GM23338 (cell line): ENCODE results near the gene ING5. TPM values are rescaled to one million over a fixed set of nuclear protein-coding genes. Genes with fewer than 3 reads are reported as not detected.

Experiments
- ATAC-seq: fragments of 200-7000 bp; cut with Tn5 transposase; 3 replicates; pipeline ENCODE4 v1.9.1; 2020
- DNase-seq: peaks from one replicate; pipeline ENCODE4 v3.0.0-alpha.2; 2015; ENCODE audit warnings: low spot score
- H2AFZ ChIP-seq: fragments of 200-600 bp; sonication (generic); 2 replicates; pipeline ENCODE4 v1.8.0; 2016; ENCODE audit warnings: antibody characterized with exemption, mild to moderate bottlenecking, moderate library complexity
- H3F3A ChIP-seq: fragments of 200-600 bp; sonication (generic); replicated peaks from 2 replicates; pipeline ENCODE4 v1.8.0; 2017; ENCODE audit warnings: antibody characterized with exemption, mixed run types, low read depth
- H3K27ac ChIP-seq: fragments of 200-600 bp; sonication (generic); 2 replicates; pipeline ENCODE4 v1.6.1; 2016; ENCODE audit warnings: low read depth
- H3K27me3 ChIP-seq: fragments of 200-600 bp; sonication (generic); 2 replicates; pipeline ENCODE4 v1.8.0; 2016; ENCODE audit warnings: mild to moderate bottlenecking, mixed run types, moderate library complexity; ENCODE audit not compliant: insufficient read depth
- H3K36me3 ChIP-seq: fragments of 200-600 bp; sonication (generic); 2 replicates; pipeline ENCODE4 v1.8.0; 2016; ENCODE audit warnings: mild to moderate bottlenecking; ENCODE audit not compliant: insufficient read depth
- H3K4me1 ChIP-seq: fragments of 200-600 bp; sonication (generic); 2 replicates; pipeline ENCODE4 v1.8.0; 2016; ENCODE audit warnings: mild to moderate bottlenecking, moderate library complexity; ENCODE audit not compliant: insufficient read depth
- H3K4me2 ChIP-seq: fragments of 200-600 bp; sonication (generic); 2 replicates; pipeline ENCODE4 v1.7.1; 2017; ENCODE audit warnings: mixed run types
- H3K4me3 ChIP-seq: fragments of 200-600 bp; sonication (generic); 2 replicates; pipeline ENCODE4 v1.6.1; 2016; ENCODE audit warnings: mixed run types
- H3K79me2 ChIP-seq: fragments of 200-600 bp; sonication (generic); replicated peaks from 2 replicates; pipeline ENCODE4 v1.8.0; 2017; ENCODE audit warnings: mild to moderate bottlenecking; ENCODE audit not compliant: insufficient read depth
- H3K9me2 ChIP-seq: fragments of 200-600 bp; sonication (generic); 2 replicates; pipeline ENCODE4 v1.8.0; 2017; ENCODE audit not compliant: insufficient read depth
- H4K20me1 ChIP-seq: fragments of 200-600 bp; sonication (generic); replicated peaks from 2 replicates; pipeline ENCODE4 v1.8.0; 2017; ENCODE audit warnings: mild to moderate bottlenecking; ENCODE audit not compliant: insufficient read depth
- H3K27ac Mint-ChIP-seq: 2 replicates; pipeline ENCODE4 v1.8.0; 2020; ENCODE audit warnings: inconsistent platforms, mild to moderate bottlenecking, moderate library complexity, mixed read lengths
- H3K27me3 Mint-ChIP-seq: 3 replicates; pipeline ENCODE4 v1.8.0; 2022; ENCODE audit warnings: low read depth, mild to moderate bottlenecking, moderate library complexity, mixed read lengths, inconsistent platforms; ENCODE audit not compliant: insufficient read depth, poor library complexity
- H3K36me3 Mint-ChIP-seq: 3 replicates; pipeline ENCODE4 v1.8.0; 2021; ENCODE audit warnings: low read depth, mild to moderate bottlenecking, inconsistent platforms, moderate library complexity, mixed read lengths
- H3K4me1 Mint-ChIP-seq: 3 replicates; pipeline ENCODE4 v1.8.0; 2020; ENCODE audit warnings: mild to moderate bottlenecking, inconsistent platforms, mixed read lengths
- H3K4me3 Mint-ChIP-seq: 3 replicates; pipeline ENCODE4 v1.8.0; 2021; ENCODE audit warnings: moderate library complexity, mild to moderate bottlenecking, inconsistent platforms, mixed read lengths
- H3K9me3 Mint-ChIP-seq: 3 replicates; pipeline ENCODE4 v1.8.0; 2020; ENCODE audit warnings: moderate library complexity, mild to moderate bottlenecking, inconsistent platforms, mixed read lengths
- CREB1 ChIP-seq: fragments of 250-450 bp; sonication (Bioruptor Pico); IDR thresholded peaks from 2 replicates; pipeline ENCODE4 v1.5.0; 2020; ENCODE audit warnings: low read depth, mild to moderate bottlenecking, moderate library complexity
- CTCF ChIP-seq, 2 experiments: fragments of 200-600 bp in 1 of 2; sonication (generic) in 1 of 2; conservative IDR thresholded peaks; 2 replicates each; pipeline versions ENCODE4 v1.5.1 to v1.6.1; 2016 to 2017; ENCODE audit warnings: antibody characterized with exemption in 2 of 2, low read depth in 2 of 2, mild to moderate bottlenecking in 2 of 2, moderate library complexity in 1 of 2
- ETS1 ChIP-seq: IDR thresholded peaks from 2 replicates; pipeline ENCODE4 v1.6.1; 2016; ENCODE audit warnings: antibody characterized with exemption
- EZH2 ChIP-seq: fragments of 200-600 bp; sonication (generic); IDR thresholded peaks from one replicate; pipeline ENCODE4 v1.8.0; 2017; ENCODE audit warnings: antibody characterized with exemption, mild to moderate bottlenecking, low read depth; ENCODE audit not compliant: unreplicated experiment
- EZH2phosphoT487 ChIP-seq: fragments of 200-600 bp; sonication (generic); IDR thresholded peaks from one replicate; pipeline ENCODE4 v1.8.1; 2018; ENCODE audit warnings: antibody characterized with exemption; ENCODE audit not compliant: unreplicated experiment
- JUNB ChIP-seq: IDR thresholded peaks from one replicate; pipeline ENCODE4 v1.6.1; 2016; ENCODE audit warnings: antibody characterized with exemption; ENCODE audit not compliant: unreplicated experiment
- NANOG ChIP-seq: IDR thresholded peaks from 2 replicates; pipeline ENCODE4 v1.6.1; 2016; ENCODE audit warnings: antibody characterized with exemption, borderline replicate concordance
- POLR2AphosphoS5 ChIP-seq: IDR thresholded peaks from 2 replicates; pipeline ENCODE4 v1.6.1; 2016; ENCODE audit warnings: antibody characterized with exemption, low read depth
- REST ChIP-seq: IDR thresholded peaks from one replicate; pipeline ENCODE4 v1.6.1; 2018; ENCODE audit warnings: antibody characterized with exemption; ENCODE audit not compliant: unreplicated experiment
- ZNF114 ChIP-seq: fragments of 250-450 bp; sonication (Bioruptor Pico); IDR thresholded peaks from 2 replicates; pipeline ENCODE4 v1.5.0; 2020; ENCODE audit warnings: mild to moderate bottlenecking, moderate library complexity
- ZNF331 ChIP-seq: fragments of 250-450 bp; sonication (Bioruptor Pico); IDR thresholded peaks from 2 replicates; pipeline ENCODE4 v1.5.0; 2020; ENCODE audit warnings: low read depth, mild to moderate bottlenecking, moderate library complexity
- polyA plus RNA-seq: library from polyadenylated mRNA; unstranded; fragments of >200 nt; fragmentation: Nextera tagmentation; extraction: Ambion mirVana; gene quantifications from 2 replicates; pipeline ENCODE4 v1.2.1, GENCODE V29; 2016
- total RNA-seq: library from RNA; depleted of rRNA; stranded (reverse); fragments of >200 nt; shearing (Covaris generic); gene quantifications from 2 replicates; pipeline ENCODE4 v1.2.3, GENCODE V29; 2014

The ING5 gene
- total and polyA plus RNA-seq, 2 experiments from 2014 or later, result 25.7 to 42.5 TPM

DNA sequence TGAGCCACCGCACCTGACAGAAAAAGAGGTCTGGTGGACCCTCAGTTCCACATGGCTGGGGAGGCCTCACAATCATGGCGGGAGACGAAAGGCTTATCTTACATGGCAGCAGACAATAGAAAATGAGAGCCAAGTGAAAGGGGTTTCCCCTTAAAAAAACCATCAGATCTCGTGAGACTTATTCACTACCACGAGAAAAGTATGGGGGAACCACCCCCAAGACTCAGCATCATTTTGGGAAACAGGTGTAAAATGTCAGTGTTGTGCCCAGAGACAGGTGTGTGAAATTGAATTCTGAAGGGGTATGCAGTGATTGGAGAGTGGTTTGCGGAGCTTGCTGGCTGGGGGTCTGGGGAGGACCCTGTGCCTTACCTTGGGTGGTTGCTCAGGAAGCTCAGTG, 28.0 kb downstream of the ING5 start (continued):
- TF ChIP-seq REST (no peak), CTCF (conservative IDR thresholded peaks at IDR 0.05; ENCODE audit: low read depth in 2 of 2) (no peak), ETS1 (no peak), POLR2AphosphoS5 (no peak), ZNF331 (no peak), NANOG (no peak)

DNA sequence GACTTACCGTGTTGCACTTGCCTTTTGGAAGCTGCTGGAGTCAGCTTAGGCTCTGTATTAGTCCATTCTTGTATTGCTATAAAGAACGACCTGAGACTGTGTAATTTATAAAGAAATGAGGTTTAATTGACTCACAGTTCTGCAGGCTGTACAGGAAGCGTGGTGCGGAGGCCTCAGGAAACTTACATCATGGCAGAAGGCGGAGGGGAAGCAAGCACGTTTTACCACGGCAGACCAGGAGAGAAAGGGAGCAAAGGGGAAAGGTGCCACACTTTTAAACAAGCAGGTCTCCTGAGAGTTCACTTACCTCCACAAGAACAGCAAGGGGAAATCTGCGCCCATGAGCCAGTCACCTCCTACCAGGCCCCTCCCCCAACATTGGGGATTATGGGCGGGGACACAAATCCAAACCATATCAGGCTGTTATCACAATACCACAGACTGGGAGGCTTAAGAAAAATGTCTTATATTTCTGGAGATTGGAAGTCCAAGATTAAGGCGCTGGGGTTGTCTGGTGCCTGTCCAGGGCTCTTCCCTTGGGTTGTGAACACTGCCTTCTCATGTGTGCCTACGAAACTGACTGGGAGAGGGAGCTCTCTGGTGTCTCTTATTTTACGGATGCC, 28.9 kb downstream of the ING5 start:
- no peak for ATAC-seq
- H3K9me2 ChIP-seq, result no peaks in the 10 kb centered on the region
- no peak overlapping the region for H3K27ac ChIP-seq
- H2AFZ ChIP-seq, result no peak overlapping the region
- 0 out of 2 replicates have a peak, but pooled peaks cover 7% of the 10 kb centered on the region for H3F3A ChIP-seq
- peaks cover 19% of the 10 kb centered on the region for H3K27me3 Mint-ChIP-seq
- H3K27me3 ChIP-seq, result no peaks in the 10 kb centered on the region
- H3K4me2 ChIP-seq, result no peak overlapping the region
- no peak overlapping the region for H3K4me3 Mint-ChIP-seq
- H3K27ac Mint-ChIP-seq, result no peak overlapping the region; the same call in 1 of the 2 replicates
- no peaks in the 10 kb centered on the region for H3K79me2 ChIP-seq
- no peak overlapping the region for H3K4me3 ChIP-seq
- peaks cover under 1% of the 10 kb centered on the region; the same call in 1 of the 3 replicates for H3K36me3 Mint-ChIP-seq
- no peaks in the 10 kb centered on the region; the same call in 2 of the 3 replicates for H3K9me3 Mint-ChIP-seq
- no peaks in the 10 kb centered on the region for H4K20me1 ChIP-seq
- no peak for DNase-seq
- no peaks in the 10 kb centered on the region for H3K36me3 ChIP-seq
- TF ChIP-seq JUNB (no peak), EZH2phosphoT487 (no peak), CREB1 (no peak), ETS1 (no peak), EZH2 (no peak), POLR2AphosphoS5 (no peak), ZNF114 (CRISPR knock-in tag) (no peak), NANOG (no peak), REST (no peak), ZNF331 (no peak)
- H3K4me1 Mint-ChIP-seq, result no peaks in the 10 kb centered on the region
- H3K4me1 ChIP-seq, result no peaks in the 10 kb centered on the region; the same call in 1 of the 2 replicates
